HG02870 (cell line): ENCODE measurements around the gene TMED7.
A peak's percentile ranks its signal among the peaks of the same experiment; 100 is the strongest.
"Not testable (repeated sequence)": the region's sequence is repeated elsewhere in the genome, so short reads cannot be mapped to it uniquely, and the experiment has no call there.

ENCODE experiments used
- ATAC-seq: cut with Tn5 transposase; IDR thresholded peaks from one replicate; pipeline ENCODE4 v1.9.1; 2021; ENCODE audit warnings: mild to moderate bottlenecking, moderate library complexity; ENCODE audit not compliant: unreplicated experiment

Gene TMED7

GRCh38 chr5:115625579-115626444, at the start of gene TMED7:
Gene TMED7, minus strand, starts transcription at chr5:115626036. Its CDS starts 244 bp downstream, at chr5:115625792.
- ATAC-seq, result peak; percentile 87

GRCh38 chr5:115674782-115675181, 48.9 kb upstream of the TMED7 start:
- ATAC-seq, result not testable (repeated sequence)

GRCh38 chr5:115673596-115673995, 47.8 kb upstream of the TMED7 start:
- no peak for ATAC-seq

DNA sequence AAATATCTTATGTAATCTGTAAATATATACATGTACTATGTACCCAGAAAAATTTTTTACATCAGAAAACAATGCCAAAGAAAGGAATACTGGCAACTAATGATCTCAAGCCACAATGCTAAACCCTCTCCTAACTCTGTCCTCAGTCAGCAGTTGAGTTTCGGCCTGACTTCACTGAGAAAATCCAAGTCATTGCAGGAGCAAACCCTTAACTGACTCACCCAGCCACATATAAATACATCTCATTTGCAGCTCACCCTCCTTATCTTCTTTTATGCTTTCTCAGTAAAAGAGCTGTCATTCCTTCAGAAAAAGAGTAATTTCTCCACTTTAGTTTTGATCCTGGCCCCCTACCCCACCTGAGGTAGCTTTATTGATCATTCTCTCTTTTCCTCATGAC, 46.1 kb upstream of the TMED7 start:
- ATAC-seq, result no peak

DNA sequence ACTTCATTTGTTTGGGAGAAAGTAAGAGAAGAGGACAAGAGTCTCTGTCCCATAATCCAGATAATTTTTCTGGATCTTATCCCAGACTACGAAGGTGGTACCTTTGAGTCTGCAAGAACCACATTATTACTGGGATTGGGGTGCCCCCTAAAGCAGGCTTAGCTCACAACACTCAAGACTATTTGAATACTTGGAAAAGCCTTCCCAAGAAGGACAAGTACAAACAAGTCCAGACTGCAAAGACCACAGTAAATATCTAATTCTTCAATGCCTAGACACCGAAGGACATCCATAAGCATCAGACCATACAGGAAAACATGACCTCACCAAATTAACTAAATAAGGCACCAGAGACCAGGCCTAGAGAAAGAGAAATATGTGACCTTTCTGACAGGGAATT, 40.2 kb upstream of the TMED7 start:
- ATAC-seq, result no peak

DNA sequence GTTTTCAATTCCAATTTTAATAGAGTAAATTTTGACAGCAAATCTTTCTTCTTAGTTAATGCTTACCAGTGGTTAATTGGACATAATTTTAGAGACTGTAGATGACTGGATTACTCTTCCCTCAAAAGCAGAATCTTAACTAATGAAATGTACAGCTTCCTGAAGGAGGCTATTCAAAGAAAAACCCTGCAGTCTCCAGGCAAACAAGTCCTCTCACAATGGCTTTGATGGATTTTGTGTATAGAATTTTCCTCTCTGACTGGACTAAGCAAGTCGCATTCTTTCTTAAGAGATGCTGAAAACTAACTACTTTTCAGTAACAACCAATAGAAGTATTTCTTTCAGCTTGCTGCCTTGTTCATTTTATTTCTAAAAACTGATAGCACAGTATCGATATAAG, 35.7 kb upstream of the TMED7 start:
- ATAC-seq, result no peak

- no peak for ATAC-seq
Observed at GRCh38 chr5:115661101-115661500, 35.3 kb upstream of the TMED7 start.

GRCh38 chr5:115657881-115658233, 32.0 kb upstream of the TMED7 start:
- no peak for ATAC-seq

DNA sequence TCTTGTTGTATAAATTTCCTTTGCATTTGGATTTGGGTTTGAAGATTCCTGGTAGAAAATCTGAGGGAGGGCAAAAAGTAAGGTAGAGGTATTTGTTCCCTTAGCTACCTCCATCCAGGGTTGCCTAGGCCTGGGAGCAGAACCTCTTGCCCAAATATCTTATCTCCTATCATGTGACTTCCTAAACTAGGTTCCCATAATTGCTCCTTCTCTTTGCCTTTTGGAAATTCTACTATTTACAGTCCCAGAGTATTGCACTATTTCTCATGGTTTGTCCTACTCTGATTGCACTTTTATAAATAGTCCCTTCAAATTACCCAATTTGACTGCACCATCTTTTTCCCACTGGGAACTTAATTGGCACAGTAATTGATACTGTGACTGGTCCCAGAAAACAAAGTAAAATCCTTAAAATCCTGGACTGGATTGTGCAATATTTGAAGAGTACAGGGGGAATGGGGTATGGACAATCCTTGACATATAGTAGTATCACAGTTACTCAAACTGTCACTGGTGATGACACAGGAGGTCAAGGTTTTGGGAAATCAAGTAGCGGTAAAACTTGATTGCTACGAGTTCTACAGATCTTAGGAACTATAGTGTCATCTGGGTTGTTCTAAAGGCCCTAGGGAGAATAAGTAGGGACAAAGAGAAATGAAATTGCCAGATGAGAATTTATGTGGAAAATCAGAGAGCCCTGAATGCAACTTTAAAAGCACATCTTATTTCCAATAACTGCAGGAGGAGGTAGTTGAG, 31.5 kb upstream of the TMED7 start:
- no peak for ATAC-seq

DNA sequence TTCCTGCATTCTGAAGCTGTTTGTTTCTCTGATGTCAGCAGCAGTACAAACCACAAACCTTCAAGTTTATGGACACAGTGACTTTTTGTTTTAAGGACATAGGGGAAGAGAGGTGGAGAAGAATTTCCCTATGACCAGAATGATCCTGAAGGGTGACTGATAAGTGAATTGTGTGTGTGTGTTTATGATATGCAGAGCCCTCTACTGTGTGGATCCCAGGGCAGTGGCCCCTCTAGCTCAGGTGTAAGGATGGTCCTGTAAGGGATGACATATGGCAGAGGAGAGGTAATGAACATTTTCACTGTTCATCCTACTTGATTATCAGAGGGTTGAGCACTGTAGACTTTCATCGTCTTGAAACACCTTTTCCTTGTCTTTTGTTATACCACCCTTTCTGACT, 30.6 kb upstream of the TMED7 start:
- ATAC-seq, result no peak

DNA sequence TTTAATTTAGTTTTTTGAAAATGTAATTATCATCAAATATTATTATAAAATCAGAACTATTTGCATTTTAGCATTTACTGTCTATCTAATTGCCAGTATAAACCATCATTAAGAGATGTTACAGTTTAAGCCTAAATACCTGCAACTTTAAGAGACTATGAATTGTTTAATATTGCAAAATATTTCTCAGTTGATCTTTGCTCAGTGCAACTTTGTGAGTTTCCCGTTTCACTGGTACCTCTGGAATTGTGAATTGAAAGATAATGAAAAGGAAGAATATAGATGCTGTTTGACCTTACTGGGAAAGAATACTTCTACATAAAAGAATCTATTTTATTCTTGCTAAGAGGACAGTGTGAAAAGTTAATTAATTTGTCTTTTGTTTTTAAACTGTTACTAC, 30.2 kb upstream of the TMED7 start:
- ATAC-seq, result no peak

GRCh38 chr5:115649541-115649940, 23.7 kb upstream of the TMED7 start:
- ATAC-seq, result no peak

GRCh38 chr5:115648056-115648455, 22.2 kb upstream of the TMED7 start:
- ATAC-seq, result no peak

DNA sequence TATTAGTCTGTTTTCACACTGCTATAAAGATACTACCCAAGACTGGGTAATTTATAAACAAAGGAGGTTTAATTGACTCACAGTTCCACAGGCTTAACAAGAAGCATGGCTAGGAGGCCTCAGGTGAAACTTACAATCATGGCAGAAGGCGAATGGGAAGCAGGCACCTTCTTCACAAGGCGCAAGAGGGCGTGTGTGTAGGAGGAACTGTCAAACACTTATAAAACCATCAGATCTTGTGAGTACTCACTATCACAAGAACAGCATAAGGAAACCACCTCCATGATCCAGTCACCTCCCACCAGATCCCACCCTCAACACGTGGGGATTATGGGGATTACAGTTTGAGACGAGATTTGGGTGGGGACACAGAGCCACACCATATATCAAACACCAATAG, 19.6 kb upstream of the TMED7 start:
- ATAC-seq, result not testable (repeated sequence)

- no peak for ATAC-seq
Observed at GRCh38 chr5:115644046-115644445, 18.2 kb upstream of the TMED7 start.

DNA sequence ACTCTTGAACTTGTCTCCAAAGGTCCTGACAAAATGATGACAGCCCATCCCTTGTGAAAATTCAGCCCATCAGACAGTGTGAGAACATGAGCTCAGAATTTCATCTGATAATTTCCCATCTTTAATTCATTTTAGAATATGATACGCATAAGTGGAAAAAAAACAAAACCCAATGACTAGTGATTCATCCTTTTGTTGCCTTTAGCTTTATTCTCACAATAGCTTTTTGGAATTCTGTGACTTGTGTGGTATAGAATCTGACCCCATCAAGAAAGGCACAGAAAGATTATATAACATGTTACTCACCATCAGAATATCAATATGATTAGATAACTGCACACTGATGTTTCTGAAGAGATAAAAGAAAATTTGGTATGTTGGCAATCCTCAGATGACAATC, 16.1 kb upstream of the TMED7 start:
- ATAC-seq, result no peak

DNA sequence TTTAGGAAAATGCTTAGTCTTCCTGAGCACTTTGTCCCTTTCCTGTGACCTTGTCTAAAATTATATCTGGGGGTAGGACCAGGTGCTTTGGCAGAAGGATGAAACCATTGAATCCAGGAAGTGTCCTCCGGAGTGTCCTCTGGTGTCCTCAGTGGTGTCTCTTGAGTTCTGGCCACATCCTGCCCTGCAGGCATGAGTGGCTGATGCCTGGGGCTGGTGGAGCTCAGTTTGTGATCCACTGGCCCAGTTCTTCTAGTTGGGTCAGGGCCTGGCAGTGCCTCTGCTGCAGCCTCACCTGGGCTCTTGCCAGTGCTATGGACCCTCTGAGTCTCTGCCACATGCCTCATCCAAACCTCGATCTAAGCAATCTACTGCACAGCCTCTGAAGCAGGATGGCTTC, 14.4 kb upstream of the TMED7 start:
- no peak for ATAC-seq

DNA sequence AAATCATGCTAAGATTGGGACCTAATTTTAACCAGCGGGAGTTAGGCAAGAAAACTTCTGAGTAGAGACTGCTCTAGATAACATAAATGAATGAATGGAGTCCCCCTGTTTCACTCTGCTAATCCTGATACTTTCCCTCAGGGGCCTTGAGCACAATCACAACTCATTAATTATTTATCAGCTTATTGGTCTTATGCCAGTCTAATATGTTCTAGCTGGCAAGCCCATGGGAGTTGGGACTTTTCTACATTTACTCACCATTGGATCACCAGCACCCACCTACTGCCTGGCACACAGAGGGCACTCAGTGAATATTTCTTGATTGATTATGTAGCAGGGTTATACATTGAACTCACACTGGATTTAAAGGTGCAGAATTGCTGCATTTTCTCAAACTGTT, 13.5 kb upstream of the TMED7 start:
- no peak for ATAC-seq

- ATAC-seq, result no peak
Observed at GRCh38 chr5:115637507-115637906, 11.7 kb upstream of the TMED7 start.

DNA sequence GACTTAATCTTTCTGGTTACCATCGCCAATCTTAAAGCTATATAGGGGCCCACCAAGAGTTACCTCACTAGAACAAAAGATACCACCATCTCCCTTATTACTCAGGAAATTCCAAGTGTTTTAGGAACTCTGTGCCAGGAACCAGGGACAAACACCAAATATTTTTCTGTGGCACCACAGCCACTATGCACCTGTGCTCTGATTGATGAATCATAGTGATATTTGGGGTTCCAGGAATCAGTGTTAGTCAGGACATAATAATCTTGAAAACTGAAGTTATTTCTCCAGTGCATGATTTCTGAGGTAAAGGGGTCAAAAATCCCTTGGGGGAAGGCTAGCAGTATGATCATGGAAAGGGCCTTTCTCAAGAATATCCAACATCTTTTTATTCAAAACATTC, 10.2 kb upstream of the TMED7 start:
- no peak for ATAC-seq

DNA sequence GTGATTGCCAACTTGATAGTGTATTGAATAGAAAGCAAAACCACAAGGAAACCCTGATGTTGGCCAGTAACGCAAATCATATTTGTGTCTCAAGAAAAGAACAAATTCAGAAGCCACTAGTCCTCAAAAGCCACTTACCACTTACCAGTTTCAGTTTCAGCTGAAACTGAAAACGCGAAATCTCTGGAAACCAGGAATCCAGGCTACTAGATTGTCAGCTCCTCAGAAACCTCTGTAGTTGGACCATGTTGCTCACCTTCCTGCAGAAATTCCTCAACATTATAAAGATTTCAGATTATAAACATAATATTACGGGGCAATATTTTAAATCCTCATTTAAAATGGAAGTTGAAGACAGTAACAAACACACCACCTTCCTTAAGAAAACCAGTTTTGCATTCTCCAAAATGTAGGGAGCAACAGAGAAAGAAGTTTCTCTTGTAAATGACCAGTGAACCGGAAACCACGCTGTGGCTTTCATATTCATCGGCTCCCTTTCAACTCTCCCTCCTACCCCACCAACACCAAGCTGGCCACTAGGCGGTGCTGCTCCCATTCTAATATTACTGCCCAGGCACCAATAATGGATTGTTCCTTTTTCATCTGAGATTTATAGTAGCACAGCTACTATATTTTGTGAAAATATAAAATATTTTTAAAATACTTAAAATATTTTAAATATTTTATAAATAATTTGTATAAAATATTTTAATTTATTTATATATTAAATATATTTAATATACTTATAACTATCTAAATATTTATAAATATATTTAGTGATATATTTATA, 8.7 kb upstream of the TMED7 start:
- peak; percentile 56 for ATAC-seq

- ATAC-seq, result no peak
Observed at GRCh38 chr5:115629903-115630302, 4.1 kb upstream of the TMED7 start.
